Urothelium cell line (cell line): ENCODE measurements around the gene PDGFRA.
A peak's percentile ranks its signal among the peaks of the same experiment; 100 is the strongest.
"Not testable (repeated sequence)": the region's sequence is repeated elsewhere in the genome, so short reads cannot be mapped to it uniquely, and the experiment has no call there.

Experiments used
- DNase-seq: peaks from one replicate; pipeline ENCODE4 v3.0.0; 2011; ENCODE audit warnings: low spot score, mixed read lengths
- FAIRE-seq: peaks from 2 replicates; lab custom pipeline; 2011; peaks lifted over from hg19 to GRCh38; lab: Jason Lieb, UNC

The PDGFRA gene

GRCh38 chr4:54227256-54228055 lies 1.6 kb upstream of the PDGFRA start:
- FAIRE-seq, result peak; percentile 71
- peak; percentile 66 for DNase-seq

- FAIRE-seq (peak; percentile 61), DNase-seq (peak; percentile 91)
These were observed 1.0 kb upstream of the PDGFRA start for GRCh38 chr4:54228056-54228527.

- FAIRE-seq, result no peak
- DNase-seq, result no peak
These were observed 547 bp upstream of the PDGFRA start for GRCh38 chr4:54228546-54228945.

- peak; percentile 38 for DNase-seq
- no peak for FAIRE-seq
These were observed 764 bp downstream of the PDGFRA start for GRCh38 chr4:54229631-54230483.

- no peak for DNase-seq
- FAIRE-seq, result peak; percentile 74
These were observed 1.7 kb downstream of the PDGFRA start for GRCh38 chr4:54230484-54231418.

GRCh38 chr4:54231419-54231767 lies 2.3 kb downstream of the PDGFRA start:
- FAIRE-seq, result no peak
- DNase-seq, result no peak

GRCh38 chr4:54231768-54232688 lies 2.9 kb downstream of the PDGFRA start:
- FAIRE-seq (no peak), DNase-seq (no peak)

- peak; percentile 93 for DNase-seq
- FAIRE-seq, result peak; percentile 96
These were observed 4.2 kb downstream of the PDGFRA start for GRCh38 chr4:54233277-54233696.

- peak; percentile 86 for DNase-seq
- FAIRE-seq, result peak; percentile 90
These were observed 4.8 kb downstream of the PDGFRA start for GRCh38 chr4:54233697-54234496.

GRCh38 chr4:54234497-54235205 lies 5.6 kb downstream of the PDGFRA start:
- DNase-seq (peak; percentile 27), FAIRE-seq (no peak)

- not testable (repeated sequence) for DNase-seq, FAIRE-seq
These were observed 7.2 kb downstream of the PDGFRA start for GRCh38 chr4:54236316-54236715.

GRCh38 chr4:54237770-54238169 lies 8.7 kb downstream of the PDGFRA start:
- FAIRE-seq, result peak; percentile 85
- no peak for DNase-seq

- no peak for FAIRE-seq
These were observed 9.3 kb downstream of the PDGFRA start for GRCh38 chr4:54238389-54238788.

GRCh38 chr4:54241268-54241823 lies 12.3 kb downstream of the PDGFRA start:
- not testable (repeated sequence) for FAIRE-seq, DNase-seq

More at GRCh38 chr4:54238389-54238788, 9.3 kb downstream of the PDGFRA start:
- no peak for DNase-seq

- FAIRE-seq, DNase-seq: not testable (repeated sequence)
These were observed 14.4 kb downstream of the PDGFRA start for GRCh38 chr4:54243541-54243940.

GRCh38 chr4:54252312-54252711 lies 23.2 kb downstream of the PDGFRA start:
- DNase-seq, FAIRE-seq: not testable (repeated sequence)

- FAIRE-seq (peak; percentile 61), DNase-seq (no peak)
These were observed 25.2 kb downstream of the PDGFRA start for GRCh38 chr4:54254116-54254914.
